NCI-H1436 treated with DMSO at 0.1 percent for 48 hours (cell line): ENCODE results near the gene MTMR1.

Experiments used
- DNase-seq: peaks from one replicate; lab custom pipeline; 2025; lab: John Stamatoyannopoulos, UW

MTMR1 gene

DNA sequence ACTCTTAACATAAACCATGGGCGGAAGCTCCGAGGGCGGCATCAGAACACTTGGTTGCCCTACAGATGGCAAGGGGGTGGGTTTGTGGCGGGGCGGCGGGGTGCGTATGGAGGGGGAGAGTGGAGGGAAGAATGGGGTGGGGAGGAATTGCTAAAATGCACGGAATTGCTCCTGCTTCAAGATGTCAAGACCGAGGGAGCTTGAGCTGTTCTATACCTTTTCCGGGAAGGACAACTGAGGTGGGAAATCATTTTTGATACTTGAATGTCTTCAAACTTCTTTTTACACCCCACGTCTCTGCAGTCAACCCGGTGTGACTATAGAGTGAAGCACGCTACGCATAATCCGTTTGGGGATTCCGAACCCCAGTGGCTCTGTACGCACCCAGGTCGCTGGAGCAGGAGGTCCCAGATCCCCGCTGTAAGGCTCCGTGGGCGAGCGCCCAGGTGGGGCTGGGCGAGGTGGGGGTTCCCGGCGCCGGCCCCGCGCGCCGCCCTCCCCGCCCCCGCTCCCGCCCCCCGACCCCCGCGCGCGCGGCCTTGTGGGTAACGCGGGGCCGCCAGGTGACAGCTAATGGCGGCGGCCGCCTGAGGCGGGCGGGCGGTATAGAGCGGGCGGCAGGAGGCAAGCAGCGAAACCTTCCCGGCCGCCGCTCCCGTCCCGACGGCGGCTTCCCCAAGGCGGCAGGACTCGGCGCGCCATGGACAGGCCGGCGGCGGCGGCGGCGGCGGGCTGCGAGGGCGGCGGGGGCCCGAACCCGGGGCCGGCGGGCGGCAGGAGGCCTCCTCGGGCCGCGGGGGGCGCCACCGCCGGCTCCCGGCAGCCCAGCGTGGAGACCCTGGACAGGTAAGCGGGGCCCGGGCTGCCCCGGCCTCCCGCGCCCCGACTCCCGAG, at the start of gene MTMR1:
Gene MTMR1, plus strand, starts transcription at position 566 of the 894 bp plus-strand sequence. Its CDS starts 135 bp downstream, at position 701.
- DNase-seq, result no peak

DNA sequence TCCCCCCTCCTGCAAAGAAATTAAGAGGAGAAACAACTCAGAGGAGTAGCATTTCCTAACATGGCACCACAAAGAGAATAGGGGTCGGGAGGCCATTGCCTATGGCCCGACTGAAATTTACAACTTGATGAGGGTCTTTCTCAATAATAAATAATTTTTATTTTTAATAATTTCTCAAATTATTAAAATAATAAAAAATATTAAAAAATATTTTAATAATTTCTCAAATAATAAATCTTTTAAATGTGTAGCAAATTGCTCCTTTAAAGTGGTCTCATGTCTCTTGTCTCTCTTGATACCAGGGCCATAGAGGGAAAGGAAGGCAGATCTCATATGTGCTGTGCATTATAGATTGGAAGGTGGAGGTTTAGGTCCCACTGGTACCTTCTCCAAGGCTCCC, 49.2 kb upstream of the MTMR1 start:
- DNase-seq, result no peak

DNA sequence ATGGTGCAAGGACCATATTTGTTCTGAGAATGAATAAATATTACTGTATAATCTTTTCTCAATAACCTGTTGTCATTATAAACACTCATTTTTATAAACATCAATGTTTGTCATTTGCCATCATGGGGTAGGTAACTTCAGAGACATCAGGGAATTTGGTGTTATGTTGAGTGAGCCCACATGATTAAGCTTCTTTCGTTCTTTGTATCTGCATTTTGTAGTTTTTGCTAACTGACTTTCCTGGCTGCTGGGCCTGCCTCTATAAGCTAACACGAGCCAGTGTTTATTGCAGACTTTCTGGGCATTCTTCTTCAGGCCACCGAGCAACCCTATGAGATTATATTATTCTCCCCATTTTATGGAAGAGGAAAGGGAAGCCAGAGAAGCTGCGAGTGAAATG, 48.8 kb upstream of the MTMR1 start:
- no peak for DNase-seq

DNA sequence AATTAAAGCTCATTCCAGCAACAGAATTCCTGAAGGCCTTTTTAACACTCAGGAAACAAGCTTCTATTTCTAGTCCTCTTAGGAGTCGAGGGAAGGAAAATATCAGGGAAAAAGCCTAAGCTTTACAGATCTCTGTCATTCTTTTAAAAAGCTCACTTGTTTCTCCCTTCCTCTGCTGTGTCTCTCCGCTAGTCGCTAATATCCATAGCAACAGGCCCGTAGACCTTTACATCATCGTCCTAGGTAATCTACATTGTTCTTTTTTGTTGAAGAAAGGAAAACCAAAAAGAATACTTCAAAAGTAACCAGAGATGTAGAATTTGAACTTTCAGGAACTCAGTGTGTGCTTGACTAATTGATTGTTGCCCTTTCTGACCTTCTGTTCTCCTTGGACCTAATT, 45.9 kb upstream of the MTMR1 start:
- DNase-seq, result no peak

DNA sequence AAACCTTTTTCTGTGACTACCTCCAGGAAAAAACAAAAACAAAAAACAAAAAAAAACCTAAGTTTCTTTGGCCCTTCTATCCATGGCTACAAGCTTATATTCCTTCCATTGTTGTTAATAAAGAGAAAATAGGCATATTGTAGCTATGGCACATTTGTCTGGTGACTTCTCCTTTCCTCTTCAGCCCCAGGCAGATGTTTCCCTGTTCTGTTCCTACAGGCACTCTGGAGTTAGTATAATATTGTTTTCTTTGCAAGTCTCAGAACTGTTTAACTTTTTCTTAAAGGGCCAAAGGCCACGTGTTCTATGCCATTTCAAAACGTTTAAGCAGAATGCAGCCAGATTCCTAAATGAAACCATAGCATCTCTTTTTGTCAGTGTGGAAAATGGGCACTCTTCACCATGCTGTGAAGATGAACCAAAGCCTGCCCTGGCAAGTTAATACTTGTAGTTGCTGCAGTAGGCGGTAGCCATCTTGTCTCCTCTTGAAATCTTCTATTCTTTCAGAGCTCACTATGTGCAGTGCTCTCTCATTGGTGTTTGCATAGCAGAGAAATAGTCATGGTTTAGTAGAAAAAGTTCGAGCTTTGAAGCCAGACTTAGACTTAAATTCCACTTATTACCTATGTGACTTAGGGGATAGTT, 44.8 kb upstream of the MTMR1 start:
- DNase-seq, result no peak

DNA sequence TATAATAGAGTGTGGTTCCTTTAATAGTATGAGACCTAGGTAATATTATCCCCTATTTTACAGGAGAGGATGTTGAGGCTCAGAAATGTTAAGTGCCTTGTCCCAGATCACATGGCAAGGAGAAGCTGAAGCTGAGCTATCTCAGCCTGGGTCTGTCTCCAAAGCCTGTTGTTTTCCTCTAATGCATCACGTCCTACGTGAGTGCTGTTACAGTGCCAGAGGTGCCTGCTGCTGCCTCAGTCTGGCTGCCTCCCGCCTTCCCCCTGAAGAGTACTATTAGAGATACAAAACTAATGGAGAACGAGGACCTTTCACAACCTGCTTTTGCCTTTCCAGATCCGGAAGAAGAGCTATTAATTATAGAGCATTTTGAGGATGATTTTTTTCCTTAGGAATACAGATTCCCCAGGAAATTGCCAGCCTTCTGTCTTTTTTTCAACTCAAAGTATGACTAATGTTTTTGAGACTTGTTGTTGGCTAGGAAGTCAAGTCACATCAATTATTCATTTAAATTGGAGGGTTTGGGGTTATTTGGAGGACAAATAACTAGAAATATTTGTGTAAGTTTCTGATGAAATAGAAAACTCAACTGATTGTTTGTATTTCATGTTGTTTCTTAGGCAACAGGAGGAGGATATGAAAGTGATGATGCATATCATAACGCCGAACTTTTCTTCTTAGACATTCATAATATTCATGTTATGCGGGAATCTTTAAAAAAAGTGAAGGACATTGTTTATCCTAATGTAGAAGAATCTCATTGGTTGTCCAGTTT, 43.9 kb upstream of the MTMR1 start:
- no peak for DNase-seq

DNA sequence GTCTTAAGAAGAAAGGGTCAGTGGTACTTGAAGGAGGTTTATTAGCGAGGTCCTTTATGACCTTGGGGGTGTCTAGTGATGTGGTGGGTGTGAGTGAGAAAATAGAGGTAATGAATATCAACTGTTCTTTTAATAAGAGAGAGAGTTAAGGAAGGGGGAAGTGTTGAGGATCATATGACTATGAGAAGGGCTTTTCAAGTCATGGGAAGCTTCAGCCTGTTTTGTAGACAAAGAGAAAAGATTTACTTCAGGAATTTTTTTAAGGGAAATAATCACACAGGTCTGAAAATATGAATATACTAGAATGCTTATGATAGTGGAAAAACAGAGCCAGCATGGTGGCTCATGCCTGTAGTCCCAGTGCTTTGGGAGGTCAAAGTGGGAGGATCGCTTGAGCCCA, 41.3 kb upstream of the MTMR1 start:
- no peak for DNase-seq

DNA sequence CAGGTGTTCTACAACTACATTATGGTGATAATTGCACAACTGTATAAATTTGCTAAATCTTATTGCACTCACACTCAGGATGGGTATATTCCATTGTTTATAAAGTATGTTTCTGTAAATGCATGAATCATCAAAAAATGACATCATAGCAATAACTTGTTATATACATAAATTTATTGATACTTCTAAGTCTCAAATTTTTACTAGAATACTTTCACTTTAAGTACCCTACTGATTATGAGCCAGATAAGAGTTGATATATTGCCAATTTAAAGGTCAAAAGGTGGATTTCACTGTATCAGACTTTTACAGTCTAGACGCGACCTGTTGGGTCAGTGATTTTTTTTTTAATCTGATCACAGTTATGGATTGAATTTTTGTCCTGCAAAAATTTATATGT, 37.4 kb upstream of the MTMR1 start:
- no peak for DNase-seq

DNA sequence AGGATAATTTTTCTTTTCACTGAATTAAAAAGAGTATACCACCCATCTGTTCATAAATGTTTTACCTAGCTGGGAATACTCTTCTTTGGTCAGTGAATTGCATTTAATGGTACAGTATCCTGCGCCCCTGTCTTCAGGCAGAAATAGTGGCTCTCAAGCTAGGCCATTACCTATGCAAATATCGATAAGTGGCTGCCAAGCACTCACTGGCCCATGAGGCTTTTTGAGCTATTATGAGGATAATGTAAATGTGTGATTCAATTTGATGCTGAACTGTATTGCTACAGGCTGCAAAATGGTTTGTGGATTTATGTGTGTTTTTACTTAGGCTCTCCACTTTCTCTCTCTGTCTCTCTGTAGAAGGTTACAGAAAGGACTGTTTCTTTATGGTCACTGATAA, 30.1 kb upstream of the MTMR1 start:
- DNase-seq, result peak; percentile 77

DNA sequence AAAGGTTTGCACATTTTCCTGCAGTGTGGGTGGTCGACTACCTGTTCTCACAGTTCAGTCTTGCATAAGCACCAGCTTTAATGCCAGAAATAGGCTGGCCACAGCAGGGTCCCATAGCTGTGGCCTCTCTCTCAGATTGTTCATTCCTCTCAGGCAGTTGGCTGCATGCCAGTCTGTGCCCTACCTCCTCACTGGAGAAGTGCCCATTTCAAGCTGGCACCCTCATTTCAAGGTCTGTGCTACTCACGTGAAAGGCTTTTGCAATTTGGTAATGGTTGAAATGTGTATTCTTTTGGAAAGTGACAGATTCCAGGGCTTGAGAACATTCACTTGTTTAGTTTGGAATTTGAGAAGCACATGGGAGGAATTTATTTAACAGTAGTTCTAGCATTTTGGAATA, 28.9 kb upstream of the MTMR1 start:
- peak; percentile 30 for DNase-seq

DNA sequence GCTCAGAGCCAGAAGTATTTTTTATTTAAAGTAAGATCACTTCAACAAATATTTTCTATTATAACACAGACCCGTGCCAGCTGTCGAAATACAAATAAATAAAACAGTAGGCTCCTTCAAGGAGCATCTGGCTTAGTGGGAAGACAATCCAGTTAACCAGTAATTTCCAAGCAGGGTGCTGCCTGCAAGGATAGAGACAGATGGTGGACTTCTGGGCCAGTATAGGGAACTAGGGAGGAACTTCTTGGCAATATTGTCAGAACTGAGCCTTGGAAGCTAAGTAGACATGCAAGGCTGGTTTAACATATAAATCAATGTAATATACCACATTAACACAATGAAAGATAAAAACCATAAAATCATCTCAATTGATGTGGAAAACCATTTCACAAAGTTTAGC, 17.0 kb upstream of the MTMR1 start:
- no peak for DNase-seq

DNA sequence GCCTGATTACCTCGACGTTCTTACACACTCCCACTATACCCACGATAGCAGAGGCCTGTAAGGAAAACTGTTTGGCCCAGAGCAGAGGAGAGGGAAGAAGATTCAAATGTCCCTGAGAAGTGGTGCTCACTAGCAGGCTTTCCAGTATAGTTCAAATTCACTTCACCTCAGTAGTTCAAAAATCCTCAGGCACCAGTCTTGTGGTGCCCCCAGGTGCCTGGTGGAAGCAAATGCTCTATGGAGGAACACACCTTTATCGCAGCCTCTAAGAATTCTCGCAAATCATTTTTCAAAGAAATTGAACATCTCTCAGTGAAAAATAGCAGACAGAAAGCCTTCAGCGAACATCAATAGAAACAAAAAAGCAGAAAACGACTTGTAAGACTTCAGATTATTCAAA, 12.2 kb upstream of the MTMR1 start:
- DNase-seq, result no peak

DNA sequence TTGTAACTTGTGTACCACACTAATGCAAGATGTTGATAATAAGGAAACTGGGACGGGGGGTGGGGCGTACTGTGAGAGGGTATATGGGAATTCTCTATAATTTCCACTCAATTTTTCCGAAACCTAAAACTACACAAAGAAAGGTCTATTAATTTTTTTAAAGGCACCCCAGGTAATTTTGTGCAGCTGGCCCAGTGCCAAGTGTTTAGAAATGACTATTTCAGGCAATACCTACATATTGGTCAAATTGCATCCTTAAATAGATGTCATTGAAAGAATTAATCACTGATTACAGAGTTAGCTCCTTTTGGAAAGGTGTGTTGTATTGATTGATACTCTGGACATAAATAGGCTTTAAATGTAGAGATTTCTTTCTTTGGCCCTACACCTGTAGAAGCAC, 10.1 kb upstream of the MTMR1 start:
- no peak for DNase-seq

DNA sequence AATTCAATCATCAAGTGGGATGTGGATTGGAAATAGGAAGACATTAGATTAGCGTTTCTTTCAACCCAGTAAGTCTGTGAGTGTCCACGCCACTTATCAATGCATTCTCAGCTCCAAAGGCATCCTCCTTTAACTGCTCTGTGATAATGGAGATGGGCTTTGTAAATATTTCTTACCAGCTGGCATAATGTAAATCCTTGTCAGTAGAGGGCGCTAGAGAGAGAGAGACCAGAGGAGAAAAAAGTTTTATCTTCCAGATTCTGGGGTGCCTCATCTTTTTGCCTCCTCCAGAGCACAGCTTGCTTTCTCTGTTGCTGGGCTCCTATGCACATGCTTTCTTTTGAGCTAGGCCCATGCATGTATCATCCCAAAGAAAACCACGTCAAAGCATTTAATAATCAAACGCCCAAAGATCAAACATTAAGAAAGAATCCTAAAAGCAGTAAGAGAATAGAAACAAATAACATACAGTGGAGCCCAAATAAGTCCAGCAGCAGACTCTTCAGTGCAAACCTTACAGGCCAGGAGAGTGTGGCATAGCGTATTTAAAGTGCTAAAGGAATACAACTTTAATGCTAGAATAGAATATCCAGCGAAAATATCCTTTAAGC, 9.6 kb upstream of the MTMR1 start:
- no peak for DNase-seq

DNA sequence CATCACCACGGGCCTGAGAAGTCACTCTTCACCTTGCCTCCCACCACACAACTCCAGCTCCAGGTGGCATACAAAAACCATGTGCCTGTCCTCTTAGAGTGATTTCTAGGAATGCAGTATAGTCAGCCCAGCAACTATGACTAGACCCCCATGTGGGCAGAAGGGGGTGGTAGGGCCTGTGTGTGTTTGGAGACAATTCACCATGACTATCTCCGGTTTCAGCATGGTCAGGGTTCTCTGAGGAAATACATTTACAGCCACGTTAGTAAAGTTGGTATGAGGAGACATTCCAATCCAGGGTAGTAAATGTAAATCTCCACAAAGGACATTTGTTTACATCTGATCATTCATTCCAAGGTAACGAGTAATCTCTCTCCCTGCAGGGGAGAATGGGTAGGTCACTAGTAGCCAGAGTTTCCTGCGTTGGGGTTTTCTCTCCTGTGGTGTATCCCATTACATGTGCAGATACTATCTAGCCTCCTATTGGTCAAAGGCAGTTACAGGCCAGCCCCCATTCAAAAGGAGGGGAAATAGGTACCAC, 4.2 kb upstream of the MTMR1 start:
- DNase-seq, result no peak

DNA sequence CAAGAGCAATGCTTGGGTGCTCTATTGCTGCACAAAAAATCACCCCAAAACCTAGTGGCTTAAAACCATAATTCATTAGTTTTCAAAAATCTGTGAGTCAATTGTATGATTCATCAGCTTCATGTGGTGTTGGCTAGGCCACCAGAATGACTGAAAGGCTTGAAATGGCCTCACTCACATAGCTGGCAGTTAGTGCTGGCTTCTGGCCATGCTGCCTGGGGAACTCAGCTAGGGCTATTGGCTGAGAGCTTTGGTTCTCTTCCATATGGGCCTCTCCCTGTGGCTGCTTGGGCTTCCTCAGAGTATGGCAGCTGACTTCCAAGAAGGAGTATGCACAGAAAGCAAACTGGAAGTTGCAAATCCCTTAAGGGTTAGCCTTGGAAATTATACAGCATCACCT, 3.1 kb upstream of the MTMR1 start:
- no peak for DNase-seq

DNA sequence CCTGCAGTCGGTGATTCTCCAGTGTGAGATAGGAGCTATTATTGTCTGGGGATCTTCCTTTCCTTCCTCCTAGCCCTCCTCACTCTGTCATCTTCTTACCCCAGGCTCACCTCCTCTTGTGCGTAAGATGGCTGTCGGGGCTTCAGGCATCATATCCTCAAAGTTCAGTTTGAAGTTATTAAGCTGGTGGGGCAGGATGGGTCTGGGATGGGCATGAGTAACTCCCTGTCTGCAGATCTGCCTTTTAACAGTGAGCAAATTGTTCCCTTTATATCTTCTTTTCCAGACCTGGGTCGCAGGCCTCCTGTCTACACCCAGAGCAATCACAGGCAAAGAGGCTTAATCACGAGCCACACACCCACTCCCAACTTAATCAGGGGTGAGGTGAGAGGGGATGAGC, 900 bp upstream of the MTMR1 start:
- no peak for DNase-seq

DNA sequence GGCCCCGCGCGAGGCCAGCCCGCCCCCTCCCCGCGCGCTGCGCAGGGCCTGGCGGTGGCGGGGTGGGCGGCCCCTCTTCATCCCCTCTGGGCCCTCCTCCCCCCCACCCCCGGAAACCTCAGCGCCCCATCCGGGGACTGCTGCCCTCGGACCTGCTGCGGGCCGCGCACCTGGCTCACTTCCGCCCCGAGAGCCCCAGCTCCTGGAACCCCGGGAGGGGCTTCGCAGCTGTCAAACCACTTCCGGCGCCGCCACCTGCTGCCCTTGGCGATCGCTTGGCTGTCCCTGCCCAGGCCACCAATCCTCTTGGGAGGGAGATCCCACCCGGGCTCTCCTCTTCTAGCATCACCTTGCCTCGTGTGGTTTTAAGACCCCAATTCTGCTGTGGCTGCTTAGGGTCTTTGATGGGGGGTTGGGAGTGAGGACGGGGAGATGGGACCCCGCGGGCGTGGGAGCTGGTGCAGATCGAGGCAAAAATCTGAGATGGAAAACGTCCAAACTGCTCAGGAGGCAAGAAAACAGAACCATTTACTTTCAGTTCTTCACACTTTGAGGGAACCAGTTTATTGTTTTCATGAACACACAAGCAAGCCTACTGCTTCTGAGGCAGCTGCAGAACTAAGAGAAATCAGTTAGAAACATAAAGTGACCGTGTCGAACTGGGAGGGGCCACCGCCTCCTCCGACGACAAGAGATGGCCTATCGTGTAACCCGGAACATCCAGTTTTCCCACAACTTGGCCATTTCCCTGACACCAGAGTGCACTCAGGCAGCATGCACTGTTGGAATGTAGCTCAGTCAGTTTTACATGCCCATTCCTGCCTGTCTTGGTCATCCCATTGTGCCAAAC, 754 bp downstream of the MTMR1 start:
- DNase-seq, result no peak

DNA sequence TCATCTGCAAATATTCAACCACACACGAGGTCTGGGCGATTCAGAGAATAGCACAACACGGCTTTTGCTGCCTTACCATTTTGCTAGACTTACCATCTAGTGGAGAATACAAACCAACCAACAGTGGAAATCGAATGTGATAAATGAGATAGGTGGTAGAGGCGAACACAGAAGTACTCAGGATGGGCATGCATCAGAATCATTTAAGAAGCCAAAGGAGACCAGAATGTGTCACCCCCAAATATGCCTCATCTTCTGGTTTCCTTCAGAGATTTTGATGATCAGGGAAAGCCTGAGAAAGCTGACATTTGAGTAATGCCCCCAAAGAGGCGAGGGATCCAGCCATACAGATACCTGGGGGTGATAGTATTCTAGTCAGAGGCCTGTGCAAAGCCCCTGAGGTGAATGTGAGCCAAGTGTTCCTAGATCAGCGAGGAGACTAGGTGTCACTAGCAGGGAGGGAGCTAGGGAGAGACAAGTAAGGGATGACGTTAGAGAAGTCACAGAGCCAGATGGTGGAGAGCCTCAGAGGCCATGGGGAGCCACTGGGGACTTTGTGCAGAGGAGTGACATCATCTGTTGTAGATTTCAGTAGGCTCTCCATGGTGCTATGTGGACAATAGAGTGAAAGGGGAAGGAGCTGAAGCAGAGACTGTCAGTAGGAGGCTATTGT, 1.7 kb downstream of the MTMR1 start:
- DNase-seq, result no peak

DNA sequence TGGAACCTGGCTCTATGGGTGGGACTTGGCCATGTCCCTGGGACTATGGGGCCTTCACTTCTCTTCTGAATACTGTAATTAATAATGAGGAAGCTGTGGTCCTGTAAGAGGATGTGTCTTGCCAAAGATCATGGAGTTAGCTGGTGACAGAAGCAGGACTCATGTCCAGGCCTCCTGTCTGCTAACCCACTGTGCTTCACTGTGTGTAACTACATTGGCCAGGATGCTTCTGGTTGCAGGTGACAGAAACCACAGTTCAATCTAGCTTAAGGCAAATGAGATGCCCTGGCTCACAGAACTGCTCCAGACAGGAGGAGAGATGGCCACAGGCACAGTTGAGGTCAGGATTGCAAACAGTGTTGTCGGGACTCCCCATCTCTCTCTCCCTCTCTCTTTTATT, 3.1 kb downstream of the MTMR1 start:
- no peak for DNase-seq

DNA sequence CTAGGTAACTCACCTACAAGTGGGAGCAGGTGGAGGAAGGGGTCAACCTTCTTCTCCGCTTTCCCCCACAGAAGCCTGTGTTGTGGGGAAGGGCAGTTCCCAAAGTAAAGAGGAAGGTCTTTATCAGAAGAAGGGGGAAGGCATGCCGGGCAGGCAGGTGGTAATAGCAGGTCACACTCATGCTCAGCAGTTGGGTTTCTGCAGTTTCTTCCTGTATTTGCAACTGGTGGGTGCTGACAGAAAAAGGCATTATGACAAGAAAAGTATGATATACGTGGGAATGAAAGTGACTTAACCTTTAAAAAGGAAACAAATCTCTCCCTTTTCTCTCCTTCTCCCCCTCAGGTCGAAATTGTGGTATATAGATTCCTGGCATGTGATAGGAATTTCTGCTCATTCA, 3.7 kb downstream of the MTMR1 start:
- no peak for DNase-seq
